Neural progenitor cell (in vitro differentiated cells): ENCODE results near the gene PDP2.

Experiments
- EZH2 ChIP-seq: fragments of 200-600 bp; sonication (generic); IDR thresholded peaks from 2 replicates; pipeline ENCODE4 v1.6.1; 2017; ENCODE audit warnings: antibody characterized with exemption, mild to moderate bottlenecking, moderate library complexity
- EZH2phosphoT487 ChIP-seq: fragments of 200-600 bp; sonication (generic); IDR thresholded peaks from 2 replicates; pipeline ENCODE4 v1.6.1; 2017; ENCODE audit warnings: antibody characterized with exemption

- no peak for TF ChIP-seq EZH2
- TF ChIP-seq EZH2phosphoT487, result no peak
Measured at GRCh38 chr16:66832190-66832589, 48.1 kb upstream of the PDP2 start.
